Natural killer cell (primary cell): Measurements from ENCODE around the gene NECAB2. TPM values are rescaled to one million over a fixed set of nuclear protein-coding genes. Genes with fewer than 3 reads are reported as not detected.

ENCODE experiments used
- ATAC-seq, 3 donors: fragments of 150-1000 bp in 2 of 3; fragments of 200-7000 bp in 1 of 3; cut with Tn5 transposase; 1 replicate in 1 of 3; 2 replicates in 2 of 3; pipeline ENCODE4 v1.10.0; 2021; ENCODE audit warnings: mild to moderate bottlenecking in 2 of 3, moderate library complexity in 2 of 3
- DNase-seq, 2 donors: peaks; one replicate each; pipeline versions ENCODE4 v3.0.0 to v3.0.0-alpha.2; 2013 to 2021; ENCODE audit warnings: mixed read lengths in 1 of 2
- H3K27ac ChIP-seq: one replicate; pipeline ENCODE4 v1.5.1; 2013; ENCODE audit warnings: mild to moderate bottlenecking, low read length
- H3K27me3 ChIP-seq: one replicate; pipeline ENCODE4 v1.6.1; 2013; ENCODE audit warnings: low read length; ENCODE audit not compliant: control insufficient read depth, insufficient read depth
- H3K36me3 ChIP-seq: one replicate; pipeline ENCODE4 v1.6.1; 2013; ENCODE audit warnings: low read length; ENCODE audit not compliant: control insufficient read depth, insufficient read depth
- H3K4me1 ChIP-seq: one replicate; pipeline ENCODE4 v1.6.1; 2013; ENCODE audit warnings: low read length; ENCODE audit not compliant: control insufficient read depth, insufficient read depth
- H3K4me3 ChIP-seq: one replicate; pipeline ENCODE4 v1.5.1; 2013; ENCODE audit warnings: low read length
- H3K9me3 ChIP-seq: one replicate; pipeline ENCODE4 v1.6.1; 2013; ENCODE audit warnings: low read length; ENCODE audit not compliant: control insufficient read depth, insufficient read depth
- H3K27ac Mint-ChIP-seq, 2 donors: one replicate each; pipeline ENCODE4 v1.8.0; 2022; ENCODE audit warnings: mild to moderate bottlenecking in 2 of 2, mixed read lengths in 2 of 2, moderate library complexity in 1 of 2
- H3K27me3 Mint-ChIP-seq, 2 donors: one replicate each; pipeline ENCODE4 v1.8.0; 2022; ENCODE audit warnings: low read depth in 2 of 2, mixed read lengths in 2 of 2
- H3K36me3 Mint-ChIP-seq: one replicate; pipeline ENCODE4 v1.8.0; 2022; ENCODE audit warnings: mixed read lengths
- H3K4me1 Mint-ChIP-seq, 2 donors: one replicate each; pipeline ENCODE4 v1.8.0; 2022; ENCODE audit warnings: mixed read lengths in 2 of 2
- H3K4me3 Mint-ChIP-seq: one replicate; pipeline ENCODE4 v1.8.0; 2022; ENCODE audit warnings: mild to moderate bottlenecking, moderate library complexity, mixed read lengths
- H3K9me3 Mint-ChIP-seq, 2 donors: one replicate each; pipeline ENCODE4 v1.8.0; 2022; ENCODE audit warnings: mixed read lengths in 2 of 2
- CTCF ChIP-seq: fragments of 200-600 bp; IDR thresholded peaks from one replicate; pipeline ENCODE4 v1.8.0; 2022; ENCODE audit warnings: antibody characterized with exemption
- WGBS: methylation state at CpG from one replicate; pipeline ENCODE4 v1.1.7; 2013; ENCODE audit warnings: missing lambda C conversion rate; ENCODE audit not compliant: insufficient coverage; 5-methylcytosine and 5-hydroxymethylcytosine counted together
- intact Hi-C: fragments of 100-400 bp; cut with micrococcal nuclease; formaldehyde crosslinking; loops from one replicate; pipeline ENCODE4 v1.14.2; 2022
- total RNA-seq, 4 donors: library from RNA; stranded (reverse); fragments of 120-200 nt in 1 of 4; gene quantifications; one replicate each; pipeline versions ENCODE4 v1.2.3 to v1.2.4, GENCODE V29; 2013 to 2022

NECAB2 gene
- total RNA-seq, 3 donors from 2014 or later (not counting 1 experiment from before 2014, with no cell fraction given) = 0.75 TPM; not detected in 2

GRCh38 chr16:83957296-83957855 lies 10.7 kb upstream of the NECAB2 start:
- no peaks in the 10 kb centered on the region for H3K36me3 ChIP-seq
- H3K4me3 ChIP-seq = no peak overlapping the region
- intact Hi-C loops = loop anchor here (5.0 kb wide), 2 partner anchors 230 to 550 kb away; partner anchors contain the start of gene TAF1C
- ATAC-seq (no peak), DNase-seq (no peak)
- Mint-ChIP-seq H3K9me3 (no peaks in the 10 kb centered on the region), H3K4me3 (no peak overlapping the region), H3K27me3 (peaks cover 0 to 12% of the 10 kb centered on the region in 2 donors), H3K4me1 (peaks cover 0 to 15% of the 10 kb centered on the region in 2 donors), H3K27ac (no peak overlapping the region), H3K36me3 (no peaks in the 10 kb centered on the region)
- WGBS = 87% methylated on average over 12 of the region's 14 CpGs
- TF ChIP-seq CTCF = no peak
- no peaks in the 10 kb centered on the region for H3K9me3 ChIP-seq
- H3K27ac ChIP-seq = no peak overlapping the region
- peaks cover 18% of the 10 kb centered on the region for H3K4me1 ChIP-seq
- peaks cover 7% of the 10 kb centered on the region for H3K27me3 ChIP-seq

GRCh38 chr16:83958137-83958845 lies 9.8 kb upstream of the NECAB2 start:
- Mint-ChIP-seq H3K4me1 (peaks cover 0 to 6% of the 10 kb centered on the region in 2 donors), H3K4me3 (no peak overlapping the region), H3K9me3 (no peaks in the 10 kb centered on the region), H3K27me3 (peaks cover 0 to 12% of the 10 kb centered on the region in 2 donors), H3K36me3 (no peaks in the 10 kb centered on the region), H3K27ac (no peak overlapping the region)
- H3K9me3 ChIP-seq = no peaks in the 10 kb centered on the region
- 85% methylated on average over 21 of the region's 21 CpGs for WGBS
- H3K27me3 ChIP-seq = peaks cover 5% of the 10 kb centered on the region
- TF ChIP-seq CTCF = no peak
- DNase-seq = no peak
- H3K36me3 ChIP-seq = no peaks in the 10 kb centered on the region
- H3K4me1 ChIP-seq = peaks cover 9% of the 10 kb centered on the region
- no peak for ATAC-seq
- intact Hi-C loops = loop anchor here (5.0 kb wide), 2 partner anchors 229 to 549 kb away; partner anchors contain the start of gene TAF1C
- no peak overlapping the region for H3K4me3 ChIP-seq
- no peak overlapping the region for H3K27ac ChIP-seq

GRCh38 chr16:83958846-83959565 lies 9.0 kb upstream of the NECAB2 start:
- Mint-ChIP-seq H3K27me3 (peaks cover 0 to 11% of the 10 kb centered on the region in 2 donors), H3K4me1 (peaks cover 0 to 6% of the 10 kb centered on the region in 2 donors), H3K36me3 (no peaks in the 10 kb centered on the region), H3K27ac (no peak overlapping the region), H3K4me3 (no peak overlapping the region), H3K9me3 (no peaks in the 10 kb centered on the region)
- intact Hi-C loops = loop anchor here (5.0 kb wide), 2 partner anchors 228 to 548 kb away; partner anchors contain the start of gene TAF1C
- ATAC-seq (no peak), DNase-seq (no peak)
- Histone ChIP-seq H3K36me3 (no peaks in the 10 kb centered on the region), H3K4me1 (peaks cover 2% of the 10 kb centered on the region), H3K27ac (no peak overlapping the region), H3K9me3 (no peaks in the 10 kb centered on the region), H3K27me3 (peaks cover 2% of the 10 kb centered on the region), H3K4me3 (no peak overlapping the region)
- TF ChIP-seq CTCF = no peak
- WGBS = 91% methylated on average over 19 of the region's 21 CpGs
